ENCODE measurements around the gene RBPJL. TPM values are rescaled to one million over a fixed set of nuclear protein-coding genes. Genes with fewer than 3 reads are reported as not detected.
"Not testable (repeated sequence)": the region's sequence is repeated elsewhere in the genome, so short reads cannot be mapped to it uniquely, and the experiment has no call there.

The RBPJL gene
- total RNA-seq, 1 donor from 2014 or later: not detected

- no peaks in the 10 kb centered on the region for H3K36me3 ChIP-seq (ENCODE audit: control insufficient read depth, insufficient read depth, low read length)
- DNase-seq (ENCODE audit: low read depth): no peak
- TF ChIP-seq, protein P1, sequence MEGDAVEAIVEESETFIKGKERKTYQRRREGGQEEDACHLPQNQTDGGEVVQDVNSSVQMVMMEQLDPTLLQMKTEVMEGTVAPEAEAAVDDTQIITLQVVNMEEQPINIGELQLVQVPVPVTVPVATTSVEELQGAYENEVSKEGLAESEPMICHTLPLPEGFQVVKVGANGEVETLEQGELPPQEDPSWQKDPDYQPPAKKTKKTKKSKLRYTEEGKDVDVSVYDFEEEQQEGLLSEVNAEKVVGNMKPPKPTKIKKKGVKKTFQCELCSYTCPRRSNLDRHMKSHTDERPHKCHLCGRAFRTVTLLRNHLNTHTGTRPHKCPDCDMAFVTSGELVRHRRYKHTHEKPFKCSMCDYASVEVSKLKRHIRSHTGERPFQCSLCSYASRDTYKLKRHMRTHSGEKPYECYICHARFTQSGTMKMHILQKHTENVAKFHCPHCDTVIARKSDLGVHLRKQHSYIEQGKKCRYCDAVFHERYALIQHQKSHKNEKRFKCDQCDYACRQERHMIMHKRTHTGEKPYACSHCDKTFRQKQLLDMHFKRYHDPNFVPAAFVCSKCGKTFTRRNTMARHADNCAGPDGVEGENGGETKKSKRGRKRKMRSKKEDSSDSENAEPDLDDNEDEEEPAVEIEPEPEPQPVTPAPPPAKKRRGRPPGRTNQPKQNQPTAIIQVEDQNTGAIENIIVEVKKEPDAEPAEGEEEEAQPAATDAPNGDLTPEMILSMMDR (IDR thresholded peaks at IDR 0.05; ENCODE audit: insufficient read depth, low read length, poor library complexity, severe bottlenecking): no peak
- no peak overlapping the region for H3K4me3 ChIP-seq (ENCODE audit: low read depth, low read length)
- H3K27me3 ChIP-seq (ENCODE audit: control insufficient read depth, insufficient read depth, low read length): no peaks in the 10 kb centered on the region
These were observed 43.6 kb downstream of the RBPJL start for GRCh38 chr20:45350217-45350616.

DNA sequence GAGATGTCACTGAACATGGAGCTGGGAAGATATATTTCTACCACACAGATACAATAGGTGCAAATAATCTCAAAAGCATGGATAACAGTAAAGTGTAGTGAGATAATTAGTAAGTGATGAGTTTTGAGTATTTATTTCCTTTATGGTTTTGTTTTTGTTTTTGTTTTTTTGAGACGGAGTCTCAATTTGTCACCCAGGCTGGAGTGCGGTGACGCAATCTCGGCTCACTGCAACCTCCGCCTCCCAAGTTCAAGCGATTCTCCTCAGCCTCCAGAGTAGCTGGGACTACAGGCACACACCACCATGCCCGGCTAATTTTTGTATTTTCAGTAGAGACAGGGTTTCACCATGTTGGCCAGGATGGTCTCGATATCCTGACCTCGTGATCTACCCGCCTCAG lies 44.2 kb downstream of the RBPJL start:
- not testable (repeated sequence) for H3K4me3 ChIP-seq (ENCODE audit: low read depth, low read length); H3K36me3 ChIP-seq (ENCODE audit: control insufficient read depth, insufficient read depth, low read length); H3K27me3 ChIP-seq (ENCODE audit: control insufficient read depth, insufficient read depth, low read length); DNase-seq (ENCODE audit: low read depth)

DNA sequence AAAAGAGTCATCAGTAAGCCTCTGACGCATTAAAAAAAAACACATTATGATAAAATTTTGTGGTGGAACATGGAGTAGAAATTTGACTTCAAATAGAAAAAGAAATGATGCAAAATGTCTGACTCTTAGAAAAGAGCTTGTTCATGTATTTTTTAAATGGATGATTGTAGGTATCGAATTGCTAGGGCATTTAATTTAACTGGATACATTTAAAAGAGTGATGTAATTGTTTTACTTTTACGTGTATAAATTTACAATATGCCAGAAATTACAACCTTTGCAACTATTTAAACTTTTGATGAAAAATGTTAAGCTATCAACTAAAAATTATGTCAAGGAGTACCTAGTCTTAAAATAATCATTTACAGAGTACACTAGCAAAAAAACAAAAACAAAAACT lies 46.1 kb downstream of the RBPJL start:
- DNase-seq (ENCODE audit: low read depth): no peak
- TF ChIP-seq, protein P1 (IDR thresholded peaks at IDR 0.05; ENCODE audit: insufficient read depth, low read length, poor library complexity, severe bottlenecking): no peak

GRCh38 chr20:45353746-45354145 lies 47.1 kb downstream of the RBPJL start:
- Histone ChIP-seq H3K4me3 (ENCODE audit: low read depth, low read length) (no peak overlapping the region), H3K27me3 (ENCODE audit: control insufficient read depth, insufficient read depth, low read length) (no peaks in the 10 kb centered on the region), H3K36me3 (ENCODE audit: control insufficient read depth, insufficient read depth, low read length) (no peaks in the 10 kb centered on the region)
- TF ChIP-seq, protein P1 (IDR thresholded peaks at IDR 0.05; ENCODE audit: insufficient read depth, low read length, poor library complexity, severe bottlenecking): no peak
- no peak for DNase-seq (ENCODE audit: low read depth)

More for the DNA sequence above, 46.1 kb downstream of the RBPJL start:
- Histone ChIP-seq H3K27me3 (ENCODE audit: control insufficient read depth, insufficient read depth, low read length) (no peaks in the 10 kb centered on the region), H3K36me3 (ENCODE audit: control insufficient read depth, insufficient read depth, low read length) (no peaks in the 10 kb centered on the region), H3K4me3 (ENCODE audit: low read depth, low read length) (no peak overlapping the region)

DNA sequence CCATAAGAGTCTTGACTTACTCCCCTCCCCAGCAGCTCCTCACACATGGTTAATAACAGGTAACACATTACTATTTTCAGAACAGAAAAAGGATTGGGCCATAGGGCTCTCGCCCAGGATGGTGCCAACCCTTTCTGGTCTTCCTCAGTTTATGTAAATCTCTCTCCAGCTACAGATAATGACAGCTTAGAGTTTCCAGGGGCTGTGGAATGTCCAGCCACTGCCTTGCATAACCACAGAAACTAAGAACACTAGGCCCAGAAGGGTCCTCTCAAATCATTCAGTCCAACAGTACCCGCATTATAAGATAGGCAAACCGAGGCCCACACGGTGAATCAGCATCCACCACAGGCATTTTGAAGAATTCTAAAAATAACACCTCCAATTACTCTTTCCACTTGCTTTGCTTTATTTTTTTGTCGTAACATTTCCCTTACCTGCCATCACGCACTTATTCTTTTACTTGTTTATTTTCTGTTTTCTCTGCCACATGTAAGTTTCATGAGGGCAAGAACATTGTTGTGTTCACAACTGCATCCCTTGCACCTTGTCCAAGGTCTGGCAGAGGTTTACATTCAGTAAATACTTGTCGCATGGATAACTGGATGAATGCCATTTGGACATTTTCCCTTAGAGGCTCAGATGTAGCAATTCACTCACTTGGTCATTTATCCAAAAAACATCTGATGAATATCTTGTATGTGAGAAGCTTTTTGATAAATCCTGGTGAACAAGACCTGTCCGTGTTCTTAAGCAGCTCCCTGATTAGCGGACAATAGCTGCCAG lies 48.0 kb downstream of the RBPJL start:
- no peaks in the 10 kb centered on the region for H3K27me3 ChIP-seq (ENCODE audit: control insufficient read depth, insufficient read depth, low read length)
- H3K4me3 ChIP-seq (ENCODE audit: low read depth, low read length): no peak overlapping the region
- no peak for DNase-seq (ENCODE audit: low read depth)
- TF ChIP-seq, protein P1 (IDR thresholded peaks at IDR 0.05; ENCODE audit: insufficient read depth, low read length, poor library complexity, severe bottlenecking): no peak
- H3K36me3 ChIP-seq (ENCODE audit: control insufficient read depth, insufficient read depth, low read length): no peaks in the 10 kb centered on the region

GRCh38 chr20:45355209-45356084 lies 48.8 kb downstream of the RBPJL start:
- no peaks in the 10 kb centered on the region for H3K36me3 ChIP-seq (ENCODE audit: control insufficient read depth, insufficient read depth, low read length)
- TF ChIP-seq, protein P1 (IDR thresholded peaks at IDR 0.05; ENCODE audit: insufficient read depth, low read length, poor library complexity, severe bottlenecking): no peak
- no peak overlapping the region for H3K4me3 ChIP-seq (ENCODE audit: low read depth, low read length)
- DNase-seq (ENCODE audit: low read depth): no peak
- H3K27me3 ChIP-seq (ENCODE audit: control insufficient read depth, insufficient read depth, low read length): no peaks in the 10 kb centered on the region

Measured in kidney epithelial cell (primary cell).